ENCODE results near the gene PLEKHA4.

Gene PLEKHA4

GRCh38 chr19:48814895-48815294, 53.5 kb downstream of the PLEKHA4 start:
- TF ChIP-seq TAF1 (IDR thresholded peaks at IDR 0.05; ENCODE audit: borderline replicate concordance, insufficient read depth, low read length) (no peak), SIN3A (IDR thresholded peaks at IDR 0.05; ENCODE audit: borderline replicate concordance, insufficient read depth, low read length) (no peak)

DNA sequence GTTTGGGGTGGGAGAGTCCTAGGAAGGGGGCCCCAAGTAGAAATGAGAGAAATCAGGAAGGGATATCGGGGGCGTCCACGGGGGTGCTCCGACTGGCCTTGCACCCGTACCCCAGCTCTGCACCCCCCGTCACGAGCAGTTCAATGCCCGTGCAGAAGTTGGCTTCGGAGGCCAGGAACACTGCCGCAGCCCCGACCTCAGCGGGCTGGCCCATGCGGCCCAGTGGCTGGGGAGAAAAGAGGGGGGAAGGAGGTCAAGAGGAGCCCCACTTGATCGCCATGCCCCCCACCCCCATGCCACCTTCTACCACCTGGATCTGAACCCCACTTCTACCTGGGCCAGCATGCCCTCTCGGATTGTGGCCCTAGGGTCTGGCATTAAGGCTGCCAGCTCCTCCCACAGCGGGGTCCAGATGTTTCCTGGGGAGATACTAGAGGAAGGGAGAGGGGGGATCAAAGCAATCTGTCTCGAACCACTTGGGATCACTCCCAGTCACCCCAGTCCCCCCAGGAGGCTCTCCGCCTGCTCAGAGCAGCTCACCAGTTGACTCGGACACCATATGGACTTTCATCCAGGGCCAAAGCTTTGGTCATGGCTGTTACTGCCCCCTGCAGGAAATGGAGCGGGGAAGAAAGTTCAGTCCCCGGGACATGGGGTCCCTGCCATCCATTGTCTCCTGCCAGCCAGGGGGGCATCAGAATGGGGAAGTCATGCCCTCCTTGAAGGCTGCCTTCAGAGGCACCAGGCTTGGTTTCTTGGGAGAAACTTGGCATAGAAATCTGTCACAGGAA, 55.1 kb downstream of the PLEKHA4 start:
- no peak for TF ChIP-seq POLR2AphosphoS5 (IDR thresholded peaks at IDR 0.05; ENCODE audit: low read depth, low read length)
- no peak for TF ChIP-seq FOXP2 (optimal IDR thresholded peaks at IDR 0.05; ENCODE audit: borderline replicate concordance, extremely low read depth, extremely low read length, insufficient read depth)
- TF ChIP-seq, protein P1, sequence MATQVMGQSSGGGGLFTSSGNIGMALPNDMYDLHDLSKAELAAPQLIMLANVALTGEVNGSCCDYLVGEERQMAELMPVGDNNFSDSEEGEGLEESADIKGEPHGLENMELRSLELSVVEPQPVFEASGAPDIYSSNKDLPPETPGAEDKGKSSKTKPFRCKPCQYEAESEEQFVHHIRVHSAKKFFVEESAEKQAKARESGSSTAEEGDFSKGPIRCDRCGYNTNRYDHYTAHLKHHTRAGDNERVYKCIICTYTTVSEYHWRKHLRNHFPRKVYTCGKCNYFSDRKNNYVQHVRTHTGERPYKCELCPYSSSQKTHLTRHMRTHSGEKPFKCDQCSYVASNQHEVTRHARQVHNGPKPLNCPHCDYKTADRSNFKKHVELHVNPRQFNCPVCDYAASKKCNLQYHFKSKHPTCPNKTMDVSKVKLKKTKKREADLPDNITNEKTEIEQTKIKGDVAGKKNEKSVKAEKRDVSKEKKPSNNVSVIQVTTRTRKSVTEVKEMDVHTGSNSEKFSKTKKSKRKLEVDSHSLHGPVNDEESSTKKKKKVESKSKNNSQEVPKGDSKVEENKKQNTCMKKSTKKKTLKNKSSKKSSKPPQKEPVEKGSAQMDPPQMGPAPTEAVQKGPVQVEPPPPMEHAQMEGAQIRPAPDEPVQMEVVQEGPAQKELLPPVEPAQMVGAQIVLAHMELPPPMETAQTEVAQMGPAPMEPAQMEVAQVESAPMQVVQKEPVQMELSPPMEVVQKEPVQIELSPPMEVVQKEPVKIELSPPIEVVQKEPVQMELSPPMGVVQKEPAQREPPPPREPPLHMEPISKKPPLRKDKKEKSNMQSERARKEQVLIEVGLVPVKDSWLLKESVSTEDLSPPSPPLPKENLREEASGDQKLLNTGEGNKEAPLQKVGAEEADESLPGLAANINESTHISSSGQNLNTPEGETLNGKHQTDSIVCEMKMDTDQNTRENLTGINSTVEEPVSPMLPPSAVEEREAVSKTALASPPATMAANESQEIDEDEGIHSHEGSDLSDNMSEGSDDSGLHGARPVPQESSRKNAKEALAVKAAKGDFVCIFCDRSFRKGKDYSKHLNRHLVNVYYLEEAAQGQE (IDR thresholded peaks at IDR 0.05; ENCODE audit: insufficient read depth in 1 of 2, low read depth in 2 of 2, low read length in 2 of 2), result no peak
- TF ChIP-seq SIN3A (IDR thresholded peaks at IDR 0.05; ENCODE audit: borderline replicate concordance, insufficient read depth, low read length), result no peak
- TF ChIP-seq TAF1 (IDR thresholded peaks at IDR 0.05; ENCODE audit: borderline replicate concordance, insufficient read depth, low read length), result no peak

GRCh38 chr19:48812094-48812929, 56.1 kb downstream of the PLEKHA4 start:
- TF ChIP-seq, protein P1 (IDR thresholded peaks at IDR 0.05; ENCODE audit: insufficient read depth in 1 of 2, low read depth in 2 of 2, low read length in 2 of 2), result no peak
- TF ChIP-seq FOXP2 (optimal IDR thresholded peaks at IDR 0.05; ENCODE audit: borderline replicate concordance, extremely low read depth, extremely low read length, insufficient read depth) (no peak), POLR2AphosphoS5 (IDR thresholded peaks at IDR 0.05; ENCODE audit: low read depth, low read length) (no peak), TAF1 (IDR thresholded peaks at IDR 0.05; ENCODE audit: borderline replicate concordance, insufficient read depth, low read length) (no peak), SIN3A (IDR thresholded peaks at IDR 0.05; ENCODE audit: borderline replicate concordance, insufficient read depth, low read length) (no peak)

- no peak for TF ChIP-seq TAF1 (IDR thresholded peaks at IDR 0.05; ENCODE audit: borderline replicate concordance, insufficient read depth, low read length)
- no peak for TF ChIP-seq FOXP2 (optimal IDR thresholded peaks at IDR 0.05; ENCODE audit: borderline replicate concordance, extremely low read depth, extremely low read length, insufficient read depth)
- TF ChIP-seq POLR2AphosphoS5 (IDR thresholded peaks at IDR 0.05; ENCODE audit: low read depth, low read length), result no peak
Measured at GRCh38 chr19:48810151-48810550, 58.3 kb downstream of the PLEKHA4 start.

GRCh38 chr19:48807590-48808308, 60.7 kb downstream of the PLEKHA4 start:
- TF ChIP-seq TAF1 (IDR thresholded peaks at IDR 0.05; ENCODE audit: borderline replicate concordance, insufficient read depth, low read length), result no peak
- TF ChIP-seq, protein P1 (IDR thresholded peaks at IDR 0.05; ENCODE audit: insufficient read depth in 1 of 2, low read depth in 2 of 2, low read length in 2 of 2), result no peak
- TF ChIP-seq SIN3A (IDR thresholded peaks at IDR 0.05; ENCODE audit: borderline replicate concordance, insufficient read depth, low read length), result no peak
- TF ChIP-seq POLR2AphosphoS5 (IDR thresholded peaks at IDR 0.05; ENCODE audit: low read depth, low read length), result no peak
- TF ChIP-seq FOXP2 (optimal IDR thresholded peaks at IDR 0.05; ENCODE audit: borderline replicate concordance, extremely low read depth, extremely low read length, insufficient read depth), result no peak

Measured in PFSK-1 (cell line).